Activated CD4-positive, alpha-beta T cell treated with anti-CD3 and anti-CD28 coated beads for 4 hours (primary cell): ENCODE measurements around the gene TEX50.
"Not testable (repeated sequence)": the region's sequence is repeated elsewhere in the genome, so short reads cannot be mapped to it uniquely, and the experiment has no call there.

ENCODE experiments used
- DNase-seq, 2 donors: peaks; one replicate each; pipeline ENCODE4 v3.0.0-alpha.2; 2020

The TEX50 gene

GRCh38 chr1:173663159-173663558 is 28.0 kb downstream of the TEX50 start:
- no peak for DNase-seq

DNA sequence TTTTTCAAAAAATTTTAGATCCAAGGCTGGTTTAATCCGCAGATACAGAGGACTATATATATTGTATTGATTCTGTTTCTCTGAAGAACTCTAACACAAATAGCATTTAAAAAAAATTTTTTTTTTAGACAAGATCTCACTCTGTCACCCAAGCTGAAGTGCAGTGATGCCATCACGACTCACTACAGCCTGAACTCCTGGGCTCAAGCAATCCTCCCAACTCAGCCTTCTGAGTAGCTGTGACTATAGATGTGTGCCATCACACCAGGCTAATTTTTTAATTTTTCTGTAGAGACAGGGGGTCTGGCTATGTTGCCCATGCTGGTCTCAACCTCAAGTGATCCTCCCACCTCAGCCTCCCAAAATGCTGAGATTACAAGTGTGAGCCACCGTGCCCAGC is 31.5 kb downstream of the TEX50 start:
- DNase-seq: no peak

DNA sequence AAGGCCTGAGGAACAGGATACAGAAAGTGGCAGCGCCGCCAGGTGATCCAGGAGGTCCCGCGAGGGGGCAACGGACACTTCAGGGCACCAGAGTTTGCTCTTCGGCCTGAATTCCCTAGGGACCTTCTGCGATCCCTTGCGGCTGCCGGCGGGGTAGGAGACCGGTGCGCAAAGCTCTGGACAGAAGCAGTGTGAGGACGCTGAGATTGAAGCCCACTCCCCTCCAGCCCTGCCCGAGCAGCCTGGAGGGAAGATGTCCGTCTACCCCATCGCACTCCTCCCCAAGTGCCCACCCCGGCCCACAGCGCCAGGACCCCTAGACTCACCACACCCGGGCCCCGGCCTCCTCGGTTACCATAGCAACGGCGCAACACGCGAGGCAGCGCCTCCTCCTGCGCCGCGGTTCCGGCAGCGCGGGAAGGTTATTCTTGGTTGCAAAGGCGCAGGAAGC is 34.4 kb downstream of the TEX50 start, which contains the start of gene ANKRD45:
Gene ANKRD45 (minus strand): TSS at position 361 of the 451 bp plus-strand sequence. CDS start 10,433 bp downstream, outside the sequence.
- DNase-seq: no peak

DNA sequence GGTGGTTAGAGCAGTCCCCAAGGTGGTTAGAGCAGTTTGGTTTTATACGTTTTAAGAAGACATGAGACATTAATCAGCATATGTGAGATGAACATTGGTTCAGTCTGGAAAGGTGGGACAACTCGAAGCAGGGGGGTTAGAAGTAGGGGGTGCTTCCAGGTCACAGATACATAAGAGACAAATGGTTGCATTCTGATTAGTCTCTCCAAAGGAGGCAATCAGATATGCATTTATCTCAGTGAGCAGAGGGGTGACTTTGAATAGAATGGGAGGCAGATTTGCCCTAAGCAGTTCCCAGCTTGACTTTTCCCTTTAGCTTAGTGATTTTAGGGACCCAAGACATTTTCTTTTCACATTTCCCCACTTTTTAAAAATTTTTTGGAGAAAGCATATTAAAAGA is 39.4 kb downstream of the TEX50 start:
- DNase-seq: not testable (repeated sequence)

- not testable (repeated sequence) for DNase-seq
Measured at GRCh38 chr1:173680152-173680551, 45.0 kb downstream of the TEX50 start.

DNA sequence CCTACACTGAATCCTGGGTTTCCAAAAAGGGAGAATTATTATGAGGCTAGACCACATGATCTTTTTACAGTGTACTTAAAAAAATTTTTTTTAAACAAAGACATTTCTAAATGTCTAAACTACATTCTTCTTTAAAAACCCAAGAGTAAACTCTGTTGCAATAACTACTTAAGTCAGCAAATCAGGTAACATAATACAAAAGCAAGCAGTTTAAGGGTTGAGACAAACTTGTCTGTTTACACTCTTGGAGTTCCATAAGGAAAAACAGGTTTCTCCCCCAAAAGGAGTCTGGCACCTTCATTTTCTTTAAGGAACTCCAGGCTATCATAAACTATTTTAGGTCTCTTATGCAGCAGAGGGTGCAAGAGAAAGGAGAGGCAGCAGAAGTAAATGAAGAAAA is 47.0 kb downstream of the TEX50 start:
- DNase-seq: no peak

DNA sequence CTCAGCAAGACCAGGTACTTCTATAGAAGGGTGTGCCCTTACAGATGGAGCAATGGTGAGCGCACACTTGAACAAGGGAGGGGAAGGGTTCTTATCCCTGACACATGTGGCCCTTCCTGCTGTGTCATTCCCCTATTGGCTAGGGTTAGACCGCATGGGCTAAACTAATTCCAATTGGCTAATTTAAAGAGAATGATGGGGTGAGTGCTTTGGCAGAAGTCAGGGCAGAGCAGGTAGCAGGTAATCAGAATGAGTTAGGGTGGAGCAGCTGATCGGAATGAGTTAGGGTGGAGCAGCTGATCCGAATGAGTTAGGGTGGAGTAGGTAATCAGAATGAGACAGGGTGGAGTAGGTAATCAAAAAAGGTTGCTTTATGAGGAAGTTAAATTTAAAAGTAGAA is 48.7 kb downstream of the TEX50 start:
- DNase-seq: not testable (repeated sequence)

- DNase-seq: not testable (repeated sequence)
Measured at GRCh38 chr1:173685121-173685520, 50.0 kb downstream of the TEX50 start.
